GM18519 (cell line): ENCODE results near the gene ARSB.
"Not testable (repeated sequence)": the region's sequence is repeated elsewhere in the genome, so short reads cannot be mapped to it uniquely, and the experiment has no call there.

Experiments
- ATAC-seq: cut with Tn5 transposase; IDR thresholded peaks from one replicate; pipeline ENCODE4 v1.9.1; 2021; ENCODE audit warnings: mild to moderate bottlenecking, moderate library complexity; ENCODE audit not compliant: unreplicated experiment, low FRiP score

Gene ARSB

DNA sequence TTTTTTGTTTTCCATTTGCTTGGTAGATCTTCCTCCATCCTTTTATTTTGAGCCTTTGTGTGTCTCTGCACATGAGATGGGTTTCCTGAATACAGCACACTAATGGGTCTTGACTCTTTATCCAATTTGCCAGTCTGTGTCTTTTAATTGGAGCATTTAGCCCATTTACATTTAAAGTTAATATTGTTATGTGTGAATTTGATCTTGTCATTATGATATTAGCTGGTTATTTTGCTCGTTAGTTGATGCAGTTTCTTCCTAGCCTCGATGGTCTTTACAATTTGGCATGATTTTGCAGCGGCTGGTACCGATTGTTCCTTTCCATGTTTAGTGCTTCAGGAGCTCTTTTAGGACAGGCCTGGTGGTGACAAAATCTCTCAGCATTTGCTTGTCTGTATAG, 133.2 kb downstream of the ARSB start:
- ATAC-seq: not testable (repeated sequence)

DNA sequence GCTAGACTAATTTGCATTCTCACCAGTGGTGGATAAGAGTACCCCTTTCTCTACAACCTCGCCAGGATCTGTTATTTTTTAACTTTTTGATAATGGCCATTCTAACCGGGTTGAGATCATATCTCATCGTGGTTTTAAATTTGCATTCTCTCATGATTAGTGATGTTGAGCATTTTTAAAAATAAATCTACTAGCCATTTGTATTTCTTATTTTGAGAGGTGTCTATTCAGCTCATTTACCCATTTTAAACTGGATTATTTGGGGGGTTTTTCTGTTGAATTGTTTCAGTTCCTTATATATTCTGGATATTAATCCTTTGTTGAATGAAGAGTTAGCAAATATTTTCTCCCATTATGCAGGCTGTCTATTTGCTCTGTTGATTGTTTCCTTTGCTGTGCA, 139.6 kb downstream of the ARSB start:
- no peak for ATAC-seq

DNA sequence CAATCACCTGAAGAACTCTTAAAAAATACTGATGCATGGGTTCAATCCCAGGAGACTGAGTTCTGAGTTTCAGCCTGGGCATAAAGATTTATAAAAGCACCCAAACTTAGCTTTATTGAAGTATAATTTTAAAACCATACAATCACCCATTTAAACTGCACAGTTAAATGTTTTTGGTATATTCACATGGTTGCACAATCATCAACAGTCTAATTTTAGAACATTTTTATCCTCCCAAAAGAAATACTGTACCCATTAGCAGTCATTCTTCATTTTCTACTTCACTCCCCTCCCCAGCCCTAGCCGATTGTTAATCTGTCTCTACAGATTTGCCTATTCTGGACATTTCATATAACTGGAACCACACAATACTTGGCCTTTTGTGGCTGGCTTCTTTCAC, 141.7 kb downstream of the ARSB start:
- ATAC-seq: no peak

DNA sequence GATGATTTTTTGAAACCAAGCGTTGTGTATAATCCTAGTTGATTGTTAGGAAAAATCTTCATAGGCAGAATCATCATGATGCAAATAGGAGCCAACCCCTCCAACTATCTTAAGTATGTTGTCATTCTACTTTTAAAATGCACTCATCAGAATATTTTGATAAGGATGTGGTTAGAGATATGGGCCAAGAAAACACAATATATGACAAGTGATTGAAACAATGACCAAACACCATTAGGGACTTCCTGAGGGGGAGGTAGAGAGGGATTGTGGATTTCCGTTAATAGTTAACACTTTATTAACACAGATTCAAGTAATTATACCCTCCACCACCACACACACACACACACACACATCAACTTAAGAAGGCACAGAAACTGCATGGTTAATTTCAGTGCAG, 143.3 kb downstream of the ARSB start:
- no peak for ATAC-seq

DNA sequence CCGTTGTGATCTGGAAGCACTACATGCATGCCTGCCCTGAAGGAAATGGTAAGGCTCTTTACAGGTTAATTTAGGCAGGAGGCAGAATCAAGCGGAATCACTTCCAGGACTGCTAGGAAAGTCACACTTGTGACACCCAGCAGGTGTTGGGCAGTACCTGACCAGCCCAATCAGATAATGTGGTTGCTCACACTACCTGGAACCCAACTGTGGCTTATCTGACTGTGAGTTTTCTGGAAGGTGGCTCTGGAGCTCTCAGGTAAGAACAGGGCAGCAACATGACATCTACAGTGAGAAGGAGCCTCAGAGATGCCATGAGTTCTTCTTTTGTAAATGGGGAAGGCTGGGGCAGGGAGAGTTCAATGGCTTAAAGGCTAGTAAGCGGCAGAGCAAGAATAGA, 146.4 kb downstream of the ARSB start:
- ATAC-seq: no peak

DNA sequence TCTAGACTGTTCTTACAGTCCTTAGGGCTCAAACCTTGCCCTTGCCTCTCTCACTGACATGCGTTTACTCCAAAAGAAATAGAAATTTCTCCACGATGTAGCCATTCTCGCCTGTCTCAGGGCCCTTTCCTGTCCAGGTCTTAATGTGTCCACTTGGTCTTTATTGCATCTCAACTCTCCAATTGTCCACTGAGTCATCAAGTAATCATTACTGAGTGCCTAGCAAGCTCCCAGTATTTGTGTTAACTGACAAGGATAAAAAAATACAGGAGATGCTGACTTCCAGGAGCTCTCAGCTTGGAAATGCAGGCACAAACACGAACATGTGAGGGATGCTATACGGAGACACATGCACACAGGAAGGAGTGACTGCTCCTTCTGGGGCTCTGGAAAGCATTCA, 147.3 kb downstream of the ARSB start:
- no peak for ATAC-seq

DNA sequence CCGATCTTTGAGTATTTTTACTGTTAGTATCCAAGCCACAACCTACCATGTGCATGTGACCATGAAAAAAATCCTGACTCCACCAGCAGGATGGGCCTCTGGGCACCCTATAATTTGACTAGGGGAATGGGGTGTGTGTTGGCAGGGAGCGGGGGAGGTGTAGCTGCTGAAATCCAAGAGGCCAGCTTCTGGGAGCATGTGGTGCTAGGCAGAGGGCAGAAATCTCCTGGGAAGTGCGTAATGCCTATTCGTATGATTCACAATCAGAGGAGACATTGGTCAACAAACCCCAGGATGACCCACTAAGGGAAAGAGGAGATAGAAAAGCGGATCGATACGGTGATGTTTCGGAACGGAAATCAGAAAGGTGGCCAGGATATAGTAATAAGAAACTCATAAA, 149.9 kb downstream of the ARSB start:
- no peak for ATAC-seq

DNA sequence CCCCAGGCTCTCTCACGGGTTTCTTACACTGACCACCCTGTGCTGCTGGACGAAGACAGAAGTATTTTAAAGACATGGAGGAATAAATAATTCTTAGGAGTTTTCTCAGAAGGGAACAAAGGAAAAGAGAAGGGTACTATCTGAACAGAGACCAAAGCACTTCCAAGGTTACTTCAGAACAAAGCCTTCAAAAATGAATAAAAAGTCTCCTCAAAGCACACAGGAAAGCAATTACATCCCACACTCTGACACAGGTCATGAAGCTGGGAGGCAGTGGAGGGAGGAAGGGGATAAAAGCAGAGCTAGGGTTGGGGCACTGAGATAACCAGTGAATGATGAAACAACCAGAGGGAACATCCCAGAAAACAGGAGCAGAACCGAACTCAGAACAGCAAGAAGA, 151.8 kb downstream of the ARSB start:
- ATAC-seq: no peak

DNA sequence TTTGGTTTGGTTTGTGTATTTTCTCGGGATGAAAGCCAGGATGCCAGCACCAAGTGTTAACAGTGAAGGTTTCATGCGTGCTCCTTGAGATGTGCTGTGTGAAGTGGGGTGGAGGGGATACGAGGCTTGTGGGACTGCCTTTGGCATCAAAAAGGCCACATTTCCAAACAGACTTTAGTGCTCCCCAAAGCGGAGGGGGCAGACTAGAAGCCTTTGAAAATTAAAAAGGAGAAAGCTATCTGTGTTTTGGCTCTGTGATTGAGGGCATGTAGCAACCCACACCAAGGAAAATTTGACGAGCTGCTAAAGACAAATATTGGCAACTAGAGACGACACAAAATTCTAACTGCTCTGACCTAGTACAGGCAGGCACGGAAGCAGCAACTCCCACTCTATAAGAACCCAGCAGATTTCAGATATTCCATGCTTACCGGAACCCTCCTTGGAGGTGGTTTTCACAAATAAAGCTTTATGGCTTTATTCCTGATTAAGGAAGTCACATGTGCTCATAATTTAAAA, 154.5 kb downstream of the ARSB start:
- no peak for ATAC-seq

DNA sequence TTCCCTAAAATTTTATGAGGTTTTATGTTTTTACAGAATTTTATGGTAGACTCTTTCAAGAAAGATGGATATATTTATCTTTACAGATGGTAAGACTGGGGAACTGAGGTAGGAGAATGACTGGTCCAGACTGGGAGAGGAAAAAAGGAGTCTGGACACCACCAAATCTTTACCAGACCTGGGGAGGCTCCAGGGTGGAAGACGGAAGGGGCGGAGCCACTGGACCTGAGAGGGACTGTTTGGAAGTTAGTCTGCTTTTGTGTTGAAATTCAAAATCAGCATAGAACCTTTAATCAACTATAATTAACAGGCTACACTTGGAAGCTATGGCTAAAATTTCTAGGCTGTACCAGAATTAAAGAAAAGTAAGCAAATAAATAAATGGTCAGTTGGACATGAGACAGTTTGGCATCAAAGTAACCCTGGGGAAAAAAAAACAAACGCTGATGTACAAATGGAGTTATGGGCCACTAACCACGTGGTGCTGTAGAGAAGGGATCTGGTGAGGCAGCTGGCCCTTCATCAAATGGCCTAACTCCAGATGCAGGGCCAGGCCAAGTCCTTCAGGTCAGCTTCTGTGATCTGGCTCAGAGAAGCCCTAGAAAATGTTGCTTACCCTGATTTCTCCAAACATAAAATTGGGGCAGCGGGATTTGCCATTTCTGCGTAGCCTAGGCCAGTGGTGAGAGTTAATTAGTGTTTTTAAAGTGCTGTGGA, 155.1 kb downstream of the ARSB start:
- ATAC-seq: no peak

DNA sequence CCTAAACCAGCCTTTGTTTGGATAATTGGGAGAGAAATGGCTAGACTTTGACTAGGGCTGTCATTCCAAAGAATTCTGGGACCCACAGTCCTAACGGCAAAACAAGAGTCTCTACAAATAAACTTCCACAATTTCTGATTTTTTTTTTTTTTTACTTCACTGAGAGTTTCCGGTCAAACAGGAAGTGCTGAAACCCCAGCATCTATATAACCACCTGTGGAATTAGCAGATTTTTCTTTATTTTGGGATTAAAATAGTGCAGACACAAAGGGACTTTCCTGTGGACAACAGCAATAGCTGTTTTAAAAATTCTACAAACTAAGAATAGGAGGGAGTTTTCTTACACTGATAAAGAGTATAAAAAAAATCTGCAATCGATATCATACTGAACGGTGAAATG, 157.4 kb downstream of the ARSB start:
- no peak for ATAC-seq

DNA sequence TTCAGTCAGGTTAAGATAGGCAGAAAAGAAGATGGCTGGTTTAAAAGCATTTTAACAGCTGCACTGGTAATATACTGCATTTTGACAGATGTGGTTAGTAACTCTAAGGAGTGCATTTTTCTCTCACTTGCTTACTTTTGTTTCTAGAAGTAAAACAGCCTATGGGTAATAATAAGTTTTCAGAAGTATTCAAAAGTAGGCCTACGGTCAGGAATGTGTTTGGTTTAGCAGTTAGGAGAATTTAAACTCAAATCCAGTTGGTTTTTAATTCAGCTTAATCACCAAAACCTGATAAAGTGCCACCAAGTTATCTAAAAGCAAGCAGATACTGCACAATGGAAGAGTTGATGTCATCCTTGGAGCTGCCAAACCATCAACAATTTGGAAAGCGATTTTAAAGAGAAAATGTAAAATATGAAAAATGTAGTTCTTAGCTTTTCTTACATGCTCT, 160.3 kb downstream of the ARSB start:
- no peak for ATAC-seq

DNA sequence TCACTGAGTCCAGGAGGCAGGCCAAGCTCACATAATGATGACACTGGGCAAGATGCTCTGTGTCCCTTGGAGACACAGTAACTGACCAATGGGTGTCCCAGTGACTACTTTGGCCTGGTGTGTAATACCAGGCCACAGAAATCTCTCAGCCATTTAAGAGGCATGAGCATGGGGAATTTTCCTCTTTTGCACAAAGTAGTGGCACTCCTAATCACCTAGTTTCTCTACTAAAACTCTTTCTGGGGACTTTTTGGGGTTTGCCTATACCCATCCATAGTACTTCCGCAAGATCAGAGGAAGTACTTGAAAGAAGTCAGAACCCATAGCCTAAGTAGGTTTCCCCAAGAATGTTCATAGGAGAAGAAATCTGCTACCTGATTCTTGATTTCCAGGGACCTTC, 161.9 kb downstream of the ARSB start:
- no peak for ATAC-seq

DNA sequence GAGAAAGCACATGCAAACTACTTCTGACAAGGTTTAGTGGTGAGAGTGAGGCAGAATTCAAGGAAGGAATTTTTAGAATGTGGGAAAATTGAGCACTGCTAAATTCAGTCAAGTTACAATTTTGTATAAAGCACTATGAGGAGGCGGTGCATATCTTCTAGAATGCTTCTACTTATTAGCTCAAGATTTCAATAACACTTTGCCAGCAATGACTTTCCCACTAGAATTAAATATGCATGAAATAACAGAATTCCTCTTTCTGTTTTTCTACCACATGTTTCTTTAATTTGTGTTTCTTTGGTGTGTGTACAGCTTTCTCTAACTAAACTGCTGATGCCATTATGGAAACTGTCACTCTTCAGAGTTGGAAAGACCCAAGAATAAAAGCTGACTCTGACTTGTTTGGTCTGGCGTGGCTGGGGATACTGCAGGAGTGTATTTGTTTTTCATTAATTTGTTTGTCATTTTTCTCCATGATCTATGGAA, 163.5 kb downstream of the ARSB start:
- no peak for ATAC-seq

DNA sequence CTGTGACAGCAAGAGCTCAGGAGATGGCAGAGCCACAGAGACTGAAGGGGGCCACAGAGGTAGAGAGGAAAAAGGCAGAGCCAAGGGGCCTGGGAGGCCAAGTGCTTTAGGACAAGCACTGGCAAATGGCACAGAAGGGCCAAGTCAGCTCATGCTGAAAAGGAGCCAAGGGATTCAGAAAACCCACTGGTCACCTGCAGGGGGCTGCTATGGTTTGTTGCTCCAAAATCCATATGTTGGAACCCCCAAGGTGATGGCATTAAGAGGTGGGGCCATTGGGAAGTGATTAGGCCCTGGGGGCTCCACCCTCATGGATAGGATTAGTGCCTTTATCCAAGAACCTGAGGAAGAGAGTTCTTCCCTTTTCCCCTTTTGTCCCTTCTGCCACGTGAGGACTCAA, 165.4 kb downstream of the ARSB start:
- ATAC-seq: no peak

DNA sequence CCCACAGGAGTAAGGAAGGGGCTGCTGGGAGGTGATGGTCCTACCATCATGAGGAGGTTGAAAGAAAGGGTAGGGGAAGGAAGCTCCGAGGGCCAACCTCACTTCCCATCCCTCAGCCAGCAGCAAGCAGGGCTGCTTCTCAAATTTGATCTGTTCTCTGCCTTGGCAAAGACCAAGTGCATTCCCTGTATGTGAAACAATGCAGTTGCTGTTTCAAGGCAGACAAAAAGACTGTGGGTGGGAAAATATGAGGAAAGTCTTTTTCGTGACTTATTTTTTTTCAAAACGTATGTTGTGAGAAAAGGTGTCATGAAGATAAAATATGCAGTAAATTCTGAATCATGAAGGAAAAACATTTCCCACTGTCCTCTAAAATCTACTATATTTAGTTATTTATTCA, 165.9 kb downstream of the ARSB start:
- ATAC-seq: no peak

DNA sequence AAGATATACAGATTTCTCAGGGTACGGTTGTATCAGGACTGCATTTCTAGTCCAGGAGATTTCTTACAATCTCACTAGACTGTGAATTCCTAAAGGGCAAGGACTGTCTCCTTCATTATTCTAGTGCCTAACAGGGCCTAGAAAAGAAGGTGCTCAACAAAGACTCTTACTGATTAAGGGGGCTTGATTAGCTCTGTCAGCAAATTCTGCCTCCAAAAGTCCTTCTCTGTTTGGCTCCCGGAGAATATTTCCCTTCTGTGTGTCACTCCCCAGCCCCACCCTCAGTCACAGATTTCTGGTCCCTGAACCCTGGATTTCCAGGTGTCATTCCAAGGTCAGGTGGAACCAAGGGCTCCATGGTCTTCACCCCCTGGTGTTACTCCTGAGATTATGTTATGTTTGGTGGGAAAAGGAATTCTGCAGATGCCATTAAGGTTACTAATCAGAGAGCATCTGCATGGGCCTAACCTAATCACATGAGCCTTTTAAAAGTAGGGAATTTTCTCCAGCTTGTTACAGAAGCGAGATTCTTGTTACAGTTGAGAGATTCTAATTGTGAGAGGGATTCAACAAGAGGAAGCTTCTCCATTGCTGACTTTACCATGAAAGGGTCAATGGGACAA, 168.9 kb downstream of the ARSB start:
- ATAC-seq: no peak

DNA sequence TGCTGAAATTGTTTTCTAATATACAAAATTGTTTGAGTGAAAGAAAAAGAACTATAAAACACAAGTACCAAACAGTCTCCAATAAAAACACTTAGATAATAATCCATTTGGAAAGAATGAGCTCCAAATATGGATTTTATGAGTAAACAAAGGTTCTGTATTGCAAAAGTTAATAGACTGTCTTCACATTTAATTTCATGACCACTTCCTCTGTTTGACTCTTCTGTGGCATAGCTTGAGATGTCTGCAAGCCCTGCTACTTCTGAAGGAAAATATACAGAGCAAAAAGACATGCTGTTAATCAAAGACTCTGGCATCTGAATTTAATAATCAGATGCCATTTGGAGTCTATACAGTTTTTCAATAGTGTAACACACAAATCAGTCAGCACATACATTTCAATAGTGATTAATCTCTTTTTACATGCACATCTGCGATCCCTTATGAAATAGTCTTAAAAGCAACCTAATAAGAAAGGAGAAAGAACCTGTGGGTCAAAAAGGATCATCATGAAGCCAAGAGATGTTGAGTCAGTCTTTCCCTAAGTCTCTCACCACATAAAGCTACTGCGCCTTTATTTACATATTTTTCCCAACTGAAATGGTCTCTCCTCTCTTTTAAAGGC, 171.1 kb downstream of the ARSB start:
- no peak for ATAC-seq

DNA sequence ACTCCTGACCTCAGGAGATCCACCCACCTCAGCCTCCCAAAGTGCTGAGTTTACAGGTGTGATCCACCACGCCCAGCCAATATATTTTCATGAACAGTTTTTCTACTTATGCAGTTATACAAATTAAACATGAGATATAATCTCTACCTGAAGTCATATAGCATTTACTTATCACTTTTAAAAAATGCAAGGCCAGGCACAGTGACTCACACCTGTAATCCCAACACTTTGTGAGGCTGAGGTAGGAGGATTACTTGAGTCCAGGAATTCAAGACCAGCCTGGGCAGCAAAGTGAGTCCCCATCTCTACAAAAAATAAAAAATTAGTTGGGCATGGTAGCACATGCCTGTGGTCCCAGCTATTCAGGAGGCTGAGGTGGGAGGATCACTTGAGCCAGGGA, 171.8 kb downstream of the ARSB start:
- ATAC-seq: no peak

DNA sequence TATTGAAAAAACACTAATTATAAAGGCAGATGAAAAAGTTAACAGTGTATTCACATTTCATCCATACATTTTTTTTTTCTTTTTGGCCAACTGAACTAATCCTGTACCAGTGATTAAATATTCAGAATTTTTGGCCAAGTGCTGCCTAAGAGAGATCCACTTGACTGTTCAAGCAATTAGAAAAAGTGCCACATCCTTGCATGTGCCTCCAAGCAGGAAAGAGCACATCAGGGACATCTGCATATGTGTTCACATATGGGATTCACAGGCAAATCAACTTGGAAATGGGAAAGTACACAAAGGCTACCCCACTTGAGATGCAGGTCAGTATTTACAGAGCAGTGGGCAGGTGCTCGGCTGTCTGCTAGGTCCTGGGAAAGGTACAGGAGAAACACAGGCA, 173.2 kb downstream of the ARSB start:
- no peak for ATAC-seq

DNA sequence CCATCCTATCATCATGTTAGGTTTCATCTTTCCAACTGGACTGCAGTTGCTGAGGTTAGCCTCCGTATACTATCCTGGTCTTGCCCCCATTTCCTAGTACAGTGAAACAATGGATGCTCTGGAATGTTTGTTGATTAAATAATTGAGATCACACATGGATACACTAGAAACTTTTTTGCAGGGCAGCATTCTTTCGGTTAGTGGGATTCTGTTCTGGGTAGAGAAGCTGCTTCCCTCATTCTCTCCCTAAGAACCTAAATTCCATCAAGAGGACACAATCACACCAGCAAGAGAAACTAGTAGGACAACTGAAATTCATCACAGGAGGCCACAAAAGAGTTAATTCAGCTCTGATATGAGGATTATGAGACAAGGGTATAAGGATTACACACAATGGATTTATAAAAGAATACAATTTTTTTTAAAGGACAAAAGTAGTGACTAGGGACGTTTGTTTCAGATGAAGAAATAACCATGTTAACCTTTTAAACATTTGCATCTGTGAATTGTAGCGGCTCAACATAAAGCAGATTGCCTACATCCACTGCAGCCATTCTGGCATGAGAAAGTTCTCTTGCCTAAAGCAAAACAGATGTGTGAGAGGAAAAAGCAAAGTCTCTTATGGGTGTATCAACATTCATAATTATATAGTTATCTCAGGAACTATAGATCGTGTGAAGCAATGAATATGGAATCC, 173.8 kb downstream of the ARSB start:
- ATAC-seq: no peak
